HG02973 (cell line): ENCODE measurements around the gene PTPN2.

ENCODE experiments used
- ATAC-seq: cut with Tn5 transposase; IDR thresholded peaks from one replicate; pipeline ENCODE4 v1.9.1; 2021; ENCODE audit warnings: moderate library complexity; ENCODE audit not compliant: unreplicated experiment

PTPN2 gene

DNA sequence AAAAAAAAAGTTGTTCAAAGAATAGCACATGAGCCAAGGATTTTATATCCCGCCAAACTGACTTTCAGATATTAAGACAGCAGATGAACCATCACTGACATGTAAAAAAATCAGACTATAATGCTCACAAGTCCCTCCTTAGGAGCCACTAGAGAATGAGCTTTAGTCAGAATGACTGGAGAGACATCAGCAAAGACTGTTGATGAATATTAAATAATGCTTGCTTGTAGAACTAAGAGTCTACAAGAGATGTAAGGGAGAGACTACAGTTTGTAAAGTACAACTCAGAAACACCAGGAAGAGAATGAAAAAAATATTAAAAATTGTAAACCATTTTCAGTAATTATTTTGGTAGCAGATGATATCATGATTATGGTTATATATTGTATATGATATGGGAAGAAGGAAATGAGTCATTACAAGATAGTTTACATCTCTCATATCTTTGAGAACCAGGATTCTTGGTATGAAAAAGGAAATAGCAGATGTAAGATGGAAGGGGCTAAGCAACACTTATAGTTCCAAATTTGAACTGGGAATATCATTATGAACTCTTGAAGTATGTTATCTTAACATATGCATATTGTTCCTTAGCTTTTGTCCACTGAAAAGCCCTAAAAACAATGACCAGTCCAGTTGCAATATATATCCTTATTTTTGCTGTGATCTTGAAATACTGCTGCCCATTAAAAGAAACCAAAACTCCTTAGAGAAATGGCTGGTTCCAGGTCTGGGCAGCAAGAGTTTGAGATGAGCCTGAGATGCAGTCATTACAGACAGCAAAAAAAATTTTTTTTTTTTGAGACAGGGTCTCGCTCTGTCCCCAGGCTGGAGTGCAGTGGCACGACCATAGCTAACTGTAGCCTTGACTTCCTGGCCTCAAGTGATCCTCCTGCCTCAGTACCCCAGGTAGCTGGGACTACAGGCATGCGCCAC is 55.7 kb downstream of the PTPN2 start:
- no peak for ATAC-seq

- ATAC-seq: no peak
These were observed 56.4 kb downstream of the PTPN2 start for GRCh38 chr18:12827588-12827987.

DNA sequence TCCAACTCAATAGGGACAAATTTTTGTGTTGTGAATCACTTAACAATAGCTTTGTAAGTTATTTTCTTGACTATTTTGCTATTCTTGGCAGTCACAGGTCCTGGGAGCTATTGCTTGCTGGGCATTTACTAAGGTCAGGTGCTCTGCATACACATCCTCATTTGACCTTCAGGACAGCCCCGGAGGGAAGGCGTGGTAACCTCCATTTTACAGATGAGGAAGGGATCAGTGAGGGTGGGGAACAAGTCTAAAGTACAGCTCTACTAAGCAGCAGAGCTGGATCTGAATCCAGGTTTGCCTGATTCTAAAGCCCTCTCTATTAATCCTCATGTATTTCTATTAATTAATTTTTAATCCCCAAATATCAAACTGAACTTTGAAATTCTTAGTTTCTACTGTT is 58.8 kb downstream of the PTPN2 start:
- no peak for ATAC-seq

DNA sequence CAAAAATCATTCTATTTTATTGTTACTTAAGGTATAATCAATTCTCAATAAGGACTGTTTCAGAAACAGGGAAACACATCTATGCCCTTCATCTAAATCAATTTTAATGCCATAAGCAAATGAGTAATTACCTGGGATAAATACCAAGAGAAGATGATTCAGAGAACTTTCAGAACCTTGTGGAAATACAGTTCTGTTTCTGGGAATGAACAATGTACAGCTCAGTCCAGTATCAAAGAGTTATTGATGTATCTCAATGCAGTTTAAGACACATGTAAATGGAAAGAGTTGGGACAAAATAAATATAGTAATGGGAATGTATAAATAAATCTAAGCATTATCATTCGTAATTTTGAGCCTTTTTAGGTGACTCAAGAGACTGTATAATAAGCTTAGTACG is 60.1 kb downstream of the PTPN2 start:
- ATAC-seq: no peak

DNA sequence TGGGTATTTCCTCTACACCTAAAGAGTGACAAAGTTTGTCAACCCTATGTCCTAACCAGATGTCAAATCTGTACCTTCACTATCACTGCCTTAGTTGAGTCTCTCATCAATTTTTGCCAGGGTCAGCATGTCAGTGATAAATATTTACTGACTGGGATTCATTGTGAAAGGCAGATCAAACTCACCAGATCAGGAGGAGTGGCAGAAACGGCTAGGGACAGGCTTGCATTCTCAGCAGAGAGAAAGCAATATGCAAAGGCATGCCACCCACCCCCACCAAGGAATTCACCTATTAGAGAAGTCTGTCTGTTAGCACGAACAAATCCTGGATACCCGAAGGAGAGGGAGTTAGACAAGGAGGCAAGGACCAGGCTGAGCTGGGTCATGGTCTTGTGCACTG is 62.6 kb downstream of the PTPN2 start:
- no peak for ATAC-seq

DNA sequence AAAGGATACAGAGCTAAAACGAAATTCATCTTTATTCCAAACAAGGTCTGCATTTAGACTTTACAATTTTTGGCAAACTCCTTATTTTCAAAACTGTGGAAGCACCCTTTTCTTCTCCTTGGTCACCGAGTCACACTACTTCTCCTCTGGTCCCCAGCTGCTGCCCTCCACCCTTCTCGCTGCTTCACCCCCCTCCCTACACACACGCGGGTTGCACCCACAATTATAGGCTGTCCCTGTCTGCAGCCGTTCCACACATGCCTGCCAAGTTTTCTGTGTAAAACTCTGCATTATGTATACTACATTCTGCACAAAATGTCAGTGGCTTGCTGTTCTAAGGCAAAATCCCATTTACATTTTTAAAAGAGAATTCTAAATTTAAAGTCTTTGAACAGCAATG is 63.5 kb downstream of the PTPN2 start:
- no peak for ATAC-seq

- no peak for ATAC-seq
These were observed 64.2 kb downstream of the PTPN2 start for GRCh38 chr18:12819841-12820240.

- no peak for ATAC-seq
These were observed 64.7 kb downstream of the PTPN2 start for GRCh38 chr18:12819322-12819721.

- ATAC-seq: no peak
These were observed 65.8 kb downstream of the PTPN2 start for GRCh38 chr18:12818243-12818642.

- ATAC-seq: no peak
These were observed 67.6 kb downstream of the PTPN2 start for GRCh38 chr18:12816451-12816850.

GRCh38 chr18:12811191-12811950 is 72.7 kb downstream of the PTPN2 start:
- ATAC-seq: no peak

DNA sequence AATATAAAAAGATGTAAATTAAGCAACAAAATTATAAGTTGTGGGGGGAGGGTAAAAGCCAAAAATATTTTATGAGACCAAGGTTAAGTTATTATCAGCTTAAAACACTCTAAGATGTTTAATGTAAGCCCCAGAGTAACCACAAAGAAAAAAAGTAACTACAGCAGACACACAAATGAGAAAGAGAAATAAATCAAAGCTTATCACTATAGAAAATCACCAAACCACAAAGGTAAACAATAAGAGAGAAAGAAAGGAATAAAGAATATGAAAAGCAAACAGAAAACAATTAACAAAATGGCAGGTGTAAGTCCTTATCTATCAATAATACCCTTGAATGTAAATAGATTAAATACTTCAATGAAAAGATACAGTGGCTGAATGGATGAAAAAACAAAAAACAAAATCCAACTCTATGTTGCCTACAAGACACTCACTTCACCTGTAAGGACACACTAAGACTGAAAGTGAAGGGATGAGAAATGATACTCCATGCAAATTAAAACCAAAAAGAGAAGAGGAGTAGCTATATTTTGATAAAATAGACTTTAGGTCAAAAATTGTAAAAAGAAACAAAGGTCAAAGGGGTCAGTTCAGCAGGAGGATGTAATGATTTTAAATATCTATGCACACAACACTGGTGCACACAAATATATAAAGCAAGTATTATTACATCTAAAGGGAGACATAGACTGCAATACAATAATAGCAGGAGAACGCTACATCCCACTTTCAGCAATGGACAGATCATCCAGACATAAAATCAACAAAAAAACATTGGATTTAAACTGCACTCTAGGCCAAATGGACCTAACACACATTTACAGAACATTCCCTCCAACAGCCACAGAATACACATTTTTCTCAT is 80.7 kb downstream of the PTPN2 start:
- ATAC-seq: no peak

DNA sequence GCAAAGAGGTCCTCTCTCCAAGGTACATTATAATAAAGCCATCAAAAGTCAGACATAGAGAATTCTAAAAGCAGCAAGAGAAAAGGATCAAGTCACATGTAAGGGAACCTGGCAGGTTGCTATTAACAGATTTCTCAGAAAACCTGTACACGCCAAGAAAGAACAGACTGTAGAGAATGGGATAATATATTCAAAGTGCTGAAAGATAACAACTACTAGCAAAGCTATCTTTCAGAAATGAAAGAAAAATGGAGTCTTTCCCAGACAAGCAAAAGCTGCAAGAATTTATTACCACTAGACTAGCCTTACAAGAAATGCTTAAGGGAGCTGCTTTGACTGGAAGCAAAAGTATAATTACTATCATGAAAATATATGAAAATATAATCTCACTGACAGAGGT is 81.5 kb downstream of the PTPN2 start:
- no peak for ATAC-seq

GRCh38 chr18:12796448-12796847 is 87.6 kb downstream of the PTPN2 start:
- no peak for ATAC-seq

DNA sequence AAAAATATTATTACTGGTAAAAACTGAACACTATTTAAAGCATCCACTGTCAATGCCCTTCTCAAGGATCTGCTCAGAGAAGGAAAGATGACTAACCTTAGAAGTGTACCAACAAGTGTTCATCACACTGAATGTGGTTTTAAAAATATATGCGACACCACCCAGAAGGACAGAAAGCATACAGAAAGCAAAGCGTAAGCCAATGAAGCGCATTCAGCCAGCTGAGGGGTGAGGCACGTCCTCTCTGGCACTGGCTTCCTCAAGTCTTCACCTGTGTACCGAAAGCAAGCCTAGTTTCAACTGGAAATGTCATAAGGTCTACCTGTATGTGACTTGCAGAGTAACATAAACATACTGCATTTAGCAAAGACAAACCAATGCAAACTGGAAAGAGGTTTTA is 92.4 kb downstream of the PTPN2 start:
- no peak for ATAC-seq

- ATAC-seq: no peak
These were observed 97.4 kb downstream of the PTPN2 start for GRCh38 chr18:12786669-12787068.

GRCh38 chr18:12783524-12783923 is 100.5 kb downstream of the PTPN2 start:
- ATAC-seq: no peak

GRCh38 chr18:12782521-12782920 is 101.5 kb downstream of the PTPN2 start:
- no peak for ATAC-seq

- no peak for ATAC-seq
These were observed 104.6 kb downstream of the PTPN2 start for GRCh38 chr18:12779456-12779855.

GRCh38 chr18:12779043-12779442 is 105.0 kb downstream of the PTPN2 start:
- ATAC-seq: no peak

DNA sequence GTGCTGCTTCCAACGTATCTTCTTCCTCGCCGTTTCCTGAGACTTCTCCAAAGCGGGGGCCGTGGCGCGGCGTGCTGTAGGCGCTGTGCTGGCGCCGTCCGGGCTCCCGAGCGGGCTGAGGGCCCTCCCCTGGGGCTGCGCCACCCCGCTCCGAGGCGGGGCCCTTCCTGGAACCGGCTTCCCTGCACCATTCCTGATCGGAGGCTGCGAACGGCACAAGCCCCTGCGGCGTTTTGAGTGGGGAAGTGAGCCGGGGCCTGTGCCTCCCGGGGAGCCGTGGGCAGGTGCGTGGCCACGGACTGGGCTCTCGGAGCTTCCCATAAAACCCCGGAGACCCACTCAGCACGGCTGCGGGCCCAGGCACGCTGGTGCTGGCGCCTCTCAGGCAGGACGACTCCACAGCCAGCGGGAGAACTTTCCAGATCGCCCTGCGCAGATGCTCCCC is 106.5 kb downstream of the PTPN2 start:
- no peak for ATAC-seq
